RCC 7860 (cell line): ENCODE measurements around the gene ENTR1.
A peak's percentile ranks its signal among the peaks of the same experiment; 100 is the strongest.
"Not testable (repeated sequence)": the region's sequence is repeated elsewhere in the genome, so short reads cannot be mapped to it uniquely, and the experiment has no call there.

Experiments
- DNase-seq: peaks from one replicate; pipeline ENCODE4 v3.0.0-alpha.2; 2015; ENCODE audit warnings: low spot score
- FAIRE-seq: peaks from 2 replicates; lab custom pipeline; 2012; peaks lifted over from hg19 to GRCh38; lab: Jason Lieb, UNC

The ENTR1 gene

GRCh38 chr9:136421791-136422190 lies 11.4 kb upstream of the ENTR1 start:
- no peak for DNase-seq
- FAIRE-seq: no peak

GRCh38 chr9:136419092-136419420 lies 8.6 kb upstream of the ENTR1 start:
- FAIRE-seq: no peak
- DNase-seq: no peak

- FAIRE-seq: no peak
- DNase-seq: no peak
These were observed 8.0 kb upstream of the ENTR1 start for GRCh38 chr9:136418182-136419091.

- DNase-seq: no peak
- no peak for FAIRE-seq
These were observed 6.5 kb upstream of the ENTR1 start for GRCh38 chr9:136416914-136417313.

- no peak for DNase-seq
- no peak for FAIRE-seq
These were observed 6.0 kb upstream of the ENTR1 start for GRCh38 chr9:136416427-136416826.

GRCh38 chr9:136412962-136413361 lies 2.5 kb upstream of the ENTR1 start:
- DNase-seq: no peak
- FAIRE-seq: no peak

- DNase-seq: no peak
- FAIRE-seq: no peak
These were observed 964 bp upstream of the ENTR1 start for GRCh38 chr9:136411378-136411777.

- no peak for DNase-seq
- FAIRE-seq: no peak
These were observed 608 bp downstream of the ENTR1 start for GRCh38 chr9:136409557-136410455.

- no peak for FAIRE-seq
- DNase-seq: no peak
These were observed 2.5 kb downstream of the ENTR1 start for GRCh38 chr9:136407911-136408310.

- not testable (repeated sequence) for DNase-seq, FAIRE-seq
These were observed 3.4 kb downstream of the ENTR1 start for GRCh38 chr9:136407061-136407460.

- not testable (repeated sequence) for FAIRE-seq, DNase-seq
These were observed 4.5 kb downstream of the ENTR1 start for GRCh38 chr9:136405904-136406303.

- FAIRE-seq (no peak), DNase-seq (no peak)
These were observed 4.9 kb downstream of the ENTR1 start for GRCh38 chr9:136405481-136405880.

- no peak for FAIRE-seq
- no peak for DNase-seq
These were observed 5.6 kb downstream of the ENTR1 start for GRCh38 chr9:136404801-136405136.

GRCh38 chr9:136403915-136404800 lies 6.3 kb downstream of the ENTR1 start:
- FAIRE-seq: no peak
- DNase-seq: no peak

GRCh38 chr9:136403538-136403914 lies 6.9 kb downstream of the ENTR1 start:
- no peak for FAIRE-seq
- no peak for DNase-seq

GRCh38 chr9:136402067-136402466 lies 8.3 kb downstream of the ENTR1 start:
- FAIRE-seq: no peak
- DNase-seq: no peak

GRCh38 chr9:136401173-136401922 lies 9.1 kb downstream of the ENTR1 start:
- DNase-seq (no peak), FAIRE-seq (no peak)

GRCh38 chr9:136400038-136400834 lies 10.2 kb downstream of the ENTR1 start, which contains the start of gene SNAPC4:
TSS of gene SNAPC4 (minus strand) at chr9:136400170. CDS start at chr9:136398428, 1,742 bp downstream.
- DNase-seq (peak; percentile 79), FAIRE-seq (no peak)
